AG09309 (cell line): ENCODE data around the gene ARHGAP22.

Experiments used
- DNase-seq: peaks from one replicate; pipeline ENCODE4 v3.0.0-alpha.2; 2010; ENCODE audit warnings: low read depth
- H3K4me3 ChIP-seq: 2 replicates; pipeline ENCODE4 v1.5.1; 2011; ENCODE audit warnings: mild to moderate bottlenecking, low read depth, low read length, moderate library complexity; ENCODE audit not compliant: control insufficient read depth
- CTCF ChIP-seq: IDR thresholded peaks from 2 replicates; pipeline ENCODE4 v1.5.1; 2011; ENCODE audit warnings: mild to moderate bottlenecking, low read depth, low read length, inconsistent platforms; ENCODE audit not compliant: insufficient read depth, control insufficient read depth; ENCODE audit errors: missing control alignments

Gene ARHGAP22

GRCh38 chr10:48576501-48576900 lies 28.4 kb downstream of the ARHGAP22 start:
- no peak for DNase-seq
- H3K4me3 ChIP-seq: no peak overlapping the region
- no peak for TF ChIP-seq CTCF

- DNase-seq: no peak
- no peak overlapping the region for H3K4me3 ChIP-seq
- TF ChIP-seq CTCF: no peak
Measured at GRCh38 chr10:48575901-48576300, 29.0 kb downstream of the ARHGAP22 start.

- no peak overlapping the region for H3K4me3 ChIP-seq
- TF ChIP-seq CTCF: no peak
- no peak for DNase-seq
Measured at GRCh38 chr10:48574817-48575380, 30.0 kb downstream of the ARHGAP22 start.

- no peak overlapping the region for H3K4me3 ChIP-seq
- no peak for TF ChIP-seq CTCF
- DNase-seq: no peak
Measured at GRCh38 chr10:48574322-48574796, 30.5 kb downstream of the ARHGAP22 start.

- DNase-seq: no peak
- TF ChIP-seq CTCF: no peak
- no peak overlapping the region for H3K4me3 ChIP-seq
Measured at GRCh38 chr10:48573045-48573444, 31.8 kb downstream of the ARHGAP22 start.

- TF ChIP-seq CTCF: no peak
- no peak overlapping the region for H3K4me3 ChIP-seq
- peak; percentile 8 for DNase-seq
Measured at GRCh38 chr10:48572414-48572813, 32.5 kb downstream of the ARHGAP22 start.
